H1 (cell line): ENCODE data around the gene FARP2. TPM values are rescaled to one million over a fixed set of nuclear protein-coding genes. Genes with fewer than 3 reads are reported as not detected.
A peak's percentile ranks its signal among the peaks of the same experiment; 100 is the strongest.

Experiments
- CTCF ChIA-PET: fragments of 300-600 bp; sonication (Branson Sonifier 250); formaldehyde crosslinking; loops from one replicate; lab custom pipeline; 2021; ENCODE audit not compliant: partially characterized antibody; lab: Charles Lee
- POLR2A ChIA-PET: fragments of 300-600 bp; sonication (Branson Sonifier 250); formaldehyde crosslinking; loops from one replicate; lab custom pipeline; 2021; ENCODE audit warnings: inconsistent platforms; ENCODE audit not compliant: partially characterized antibody; lab: Charles Lee
- DNase-seq, 2 experiments: peaks; one replicate each; pipeline versions ENCODE4 v3.0.0 to v3.0.0-alpha.2; 2010 to 2022; ENCODE audit warnings: low spot score in 2 of 2, low read depth in 1 of 2, mixed read lengths in 1 of 2
- FAIRE-seq: peaks from 2 replicates; lab custom pipeline; 2011; peaks lifted over from hg19 to GRCh38; lab: Jason Lieb, UNC
- H2AFZ ChIP-seq: 2 replicates; pipeline ENCODE4 v1.8.1; 2012; ENCODE audit warnings: low read length, inconsistent platforms
- H2AK5ac ChIP-seq: 2 replicates; pipeline ENCODE4 v1.6.1; 2013; ENCODE audit warnings: low read depth, low read length
- H2BK120ac ChIP-seq: replicated peaks from 2 replicates; pipeline ENCODE3; 2013; ENCODE audit warnings: low read depth, low read length, inconsistent platforms
- H2BK12ac ChIP-seq: 2 replicates; pipeline ENCODE4 v1.6.1; 2013; ENCODE audit warnings: low read depth, low read length
- H2BK15ac ChIP-seq: 2 replicates; pipeline ENCODE4 v1.6.1; 2013; ENCODE audit warnings: low read length
- H2BK20ac ChIP-seq: 2 replicates; pipeline ENCODE4 v1.6.1; 2013; ENCODE audit warnings: low read length
- H2BK5ac ChIP-seq: 2 replicates; pipeline ENCODE4 v1.6.1; 2013; ENCODE audit warnings: low read depth, low read length
- H3K14ac ChIP-seq: 2 replicates; pipeline ENCODE4 v1.6.1; 2013; ENCODE audit warnings: inconsistent platforms; ENCODE audit not compliant: insufficient read length
- H3K18ac ChIP-seq: 2 replicates; pipeline ENCODE4 v1.6.1; 2013; ENCODE audit warnings: low read length; ENCODE audit errors: extremely low read depth
- H3K23ac ChIP-seq: 2 replicates; pipeline ENCODE4 v1.6.1; 2013; ENCODE audit warnings: inconsistent platforms; ENCODE audit not compliant: insufficient read length
- H3K23me2 ChIP-seq: 2 replicates; pipeline ENCODE4 v1.6.1; 2013; ENCODE audit warnings: low read depth, low read length
- H3K27ac ChIP-seq: 2 replicates; pipeline ENCODE4 v1.6.1; 2011; ENCODE audit warnings: low read depth, low read length, inconsistent platforms
- H3K27me3 ChIP-seq, 4 experiments: replicated peaks in 1 of 4; 1 replicate in 1 of 4; 2 replicates in 3 of 4; pipeline versions ENCODE4 v1.6.1 to v1.8.1; 2011 to 2013; ENCODE audit warnings: low read length in 3 of 4, mild to moderate bottlenecking in 3 of 4, inconsistent platforms in 2 of 4, mixed read lengths in 2 of 4, moderate library complexity in 1 of 4; ENCODE audit not compliant: control insufficient read depth in 3 of 4, insufficient read depth in 3 of 4; ENCODE audit errors: extremely low read depth in 1 of 4
- H3K36me3 ChIP-seq, 4 experiments: 2 replicates each; pipeline versions ENCODE4 v1.6.1 to v1.8.1; 2011 to 2013; ENCODE audit warnings: mild to moderate bottlenecking in 4 of 4, low read length in 3 of 4, moderate library complexity in 2 of 4, control low read depth in 1 of 4, inconsistent platforms in 1 of 4; ENCODE audit not compliant: insufficient read depth in 4 of 4, control insufficient read depth in 2 of 4
- H3K4ac ChIP-seq: replicated peaks from 2 replicates; pipeline ENCODE3; 2013; ENCODE audit warnings: low read length, low read depth, mixed read lengths, inconsistent platforms; ENCODE audit not compliant: insufficient read length
- H3K4me1 ChIP-seq, 4 experiments: replicated peaks in 1 of 4; 1 replicate in 1 of 4; 2 replicates in 3 of 4; pipeline versions ENCODE4 v1.6.1 to v1.8.1; 2011 to 2013; ENCODE audit warnings: low read length in 3 of 4, inconsistent platforms in 2 of 4, mixed read lengths in 1 of 4; ENCODE audit not compliant: insufficient read depth in 4 of 4, control insufficient read depth in 3 of 4
- H3K4me2 ChIP-seq, 2 experiments: 2 replicates each; pipeline versions ENCODE4 v1.6.1 to v1.8.1; 2011 to 2013; ENCODE audit warnings: low read depth in 2 of 2, low read length in 2 of 2, control low read depth in 1 of 2, inconsistent platforms in 1 of 2, mild to moderate bottlenecking in 1 of 2; ENCODE audit not compliant: insufficient read depth in 1 of 2
- H3K4me3 ChIP-seq, 4 experiments: fragments of 200-600, 300-600 bp in 1 of 4; sonication (generic), shearing (Covaris generic), sonication (Bioruptor Twin) in 1 of 4; 2 replicates each; pipeline versions ENCODE4 v1.5.1 to v1.8.1; 2011 to 2016; ENCODE audit warnings: low read length in 4 of 4, low read depth in 3 of 4, control low read depth in 2 of 4, inconsistent platforms in 2 of 4, mild to moderate bottlenecking in 2 of 4, mixed read lengths in 1 of 4, moderate library complexity in 1 of 4; ENCODE audit not compliant: insufficient read depth in 2 of 4; ENCODE audit errors: extremely low read depth in 1 of 4
- H3K56ac ChIP-seq: replicated peaks from 2 replicates; pipeline ENCODE3; 2013; ENCODE audit warnings: low read depth, mild to moderate bottlenecking, mixed read lengths, low read length, inconsistent platforms; ENCODE audit not compliant: insufficient read length
- H3K79me1 ChIP-seq: 2 replicates; pipeline ENCODE4 v1.6.1; 2013; ENCODE audit warnings: low read depth, low read length, control low read depth
- H3K79me2 ChIP-seq, 2 experiments: 2 replicates each; pipeline versions ENCODE4 v1.6.1 to v1.8.1; 2012 to 2013; ENCODE audit warnings: low read length in 2 of 2, mild to moderate bottlenecking in 2 of 2, inconsistent platforms in 1 of 2; ENCODE audit not compliant: insufficient read depth in 2 of 2, control insufficient read depth in 1 of 2
- H3K9ac ChIP-seq, 4 experiments: replicated peaks in 1 of 4; 1 replicate in 1 of 4; 2 replicates in 3 of 4; pipeline versions ENCODE4 v1.6.1 to v1.8.1; 2011 to 2013; ENCODE audit warnings: low read depth in 3 of 4, low read length in 3 of 4, control low read depth in 2 of 4, mild to moderate bottlenecking in 2 of 4, moderate library complexity in 2 of 4, inconsistent platforms in 1 of 4; ENCODE audit errors: extremely low read depth in 1 of 4
- H3K9me3 ChIP-seq, 2 experiments: 2 replicates each; pipeline versions ENCODE4 v1.6.1 to v1.8.1; 2012 to 2013; ENCODE audit warnings: mild to moderate bottlenecking in 2 of 2, moderate library complexity in 2 of 2, control low read depth in 1 of 2, inconsistent platforms in 1 of 2, low read depth in 1 of 2, low read length in 1 of 2, mixed read lengths in 1 of 2; ENCODE audit not compliant: insufficient read depth in 2 of 2
- H4K20me1 ChIP-seq, 2 experiments: replicated peaks in 1 of 2; 2 replicates each; pipeline versions ENCODE3 to v1.8.1; 2011 to 2013; ENCODE audit warnings: inconsistent platforms in 2 of 2, low read length in 2 of 2, mild to moderate bottlenecking in 1 of 2; ENCODE audit not compliant: insufficient read depth in 2 of 2, control insufficient read depth in 1 of 2
- H4K5ac ChIP-seq: 2 replicates; pipeline ENCODE4 v1.6.1; 2013; ENCODE audit warnings: low read length, low read depth, mixed read lengths, inconsistent platforms; ENCODE audit not compliant: insufficient read length
- H4K8ac ChIP-seq: 2 replicates; pipeline ENCODE4 v1.8.0; 2013; ENCODE audit warnings: mild to moderate bottlenecking, moderate library complexity, low read length, inconsistent platforms; ENCODE audit not compliant: insufficient read depth; ENCODE audit errors: extremely low read depth
- H4K91ac ChIP-seq: replicated peaks from 2 replicates; pipeline ENCODE3; 2013; ENCODE audit warnings: low read length, mixed read lengths, inconsistent platforms; ENCODE audit not compliant: insufficient read length
- BRCA1 ChIP-seq: IDR thresholded peaks from 2 replicates; pipeline ENCODE4 v1.6.1; 2012; ENCODE audit warnings: low read depth, low read length, improper control_type of control experiment
- WGBS, 2 experiments: shearing (Covaris generic) in 1 of 2; methylation state at CpG; one replicate each; pipeline versions ENCODE4 v1.1.6 to v1.1.7; 2013 to 2015; ENCODE audit warnings: low lambda C conversion rate in 2 of 2, mixed read lengths in 2 of 2, inconsistent platforms in 1 of 2, low coverage in 1 of 2, missing lambda C conversion rate in 1 of 2; ENCODE audit not compliant: insufficient replicate concordance in 2 of 2, insufficient coverage in 1 of 2, insufficient read length in 1 of 2; ENCODE audit errors: extremely low coverage in 1 of 2, missing lambda C conversion rate in 1 of 2; 5-methylcytosine and 5-hydroxymethylcytosine counted together
- polyA plus RNA-seq, 7 experiments: library from polyadenylated mRNA; depleted of rRNA in 3 of 7; stranded (reverse) in 5 of 7; unstranded in 2 of 7; fragments of >200 nt in 5 of 7; fragments of 200-250 nt in 2 of 7; gene quantifications; 1 replicate in 5 of 7; 2 replicates in 1 of 7; 4 replicates in 1 of 7; pipeline versions ENCODE4 v1.2.1 to v1.2.3, GENCODE V29; 2011 to 2013; ENCODE audit warnings: missing spikeins in 2 of 7, mixed read lengths in 2 of 7
- total RNA-seq: library from RNA; stranded (reverse); fragmentation: NEBNext Ultra II Directional; extraction: Animal tissue kit (Norgen Biotek cat#: 25700); gene quantifications from 2 replicates; pipeline ENCODE4 v1.2.1, GENCODE V29; 2021
- TF ChIP-seq, protein P1 (sequence below): IDR thresholded peaks from 2 replicates; pipeline ENCODE4 v1.6.1; 2012; ENCODE audit warnings: inconsistent platforms

The FARP2 gene
- total and polyA plus RNA-seq, 2 of the 8 experiments (the other 6 are each of a cell fraction or from before 2014, with no cell fraction given): 12.4 to 33.4 TPM

- Histone ChIP-seq H2BK5ac (no peak overlapping the region), H3K4ac (no peak overlapping the region), H2BK20ac (no peak overlapping the region), H3K56ac (no peak overlapping the region), H3K4me1 (no peaks in the 10 kb centered on the region), H2BK12ac (no peak overlapping the region), H4K20me1 (peaks cover 0 to 2% of the 10 kb centered on the region in 2 experiments), H3K9ac (no peak overlapping the region), H2BK120ac (no peak overlapping the region), H3K9me3 (no peaks in the 10 kb centered on the region), H3K79me2 (no peaks in the 10 kb centered on the region), H2AFZ (no peak overlapping the region), H3K23ac (no peak overlapping the region), H3K4me3 (no peak overlapping the region), H3K18ac (no peak overlapping the region), H3K23me2 (no peaks in the 10 kb centered on the region), H2BK15ac (no peak overlapping the region), H4K91ac (no peak overlapping the region), H3K36me3 (no peaks in the 10 kb centered on the region; a peak in 2 of 8 replicates), H2AK5ac (no peak overlapping the region), H3K27me3 (0 out of 7 replicates have a peak, but pooled peaks cover 0 to 2% (median 0%) of the 10 kb centered on the region in 4 experiments), H4K5ac (no peak overlapping the region), H3K27ac (no peak overlapping the region), H3K14ac (no peak overlapping the region), H3K79me1 (no peaks in the 10 kb centered on the region), H4K8ac (no peak overlapping the region), H3K4me2 (no peak overlapping the region)
- ChIA-PET CTCF (interaction anchor here (0.6 to 3.6 kb wide), 6 partner anchors 11 to 142 kb away, joined by 3 to 13 read pairs (median 3); no protein-coding TSS in a partner anchor), POLR2A (no interaction called here)
- TF ChIP-seq BRCA1: no peak
- TF ChIP-seq, protein P1, sequence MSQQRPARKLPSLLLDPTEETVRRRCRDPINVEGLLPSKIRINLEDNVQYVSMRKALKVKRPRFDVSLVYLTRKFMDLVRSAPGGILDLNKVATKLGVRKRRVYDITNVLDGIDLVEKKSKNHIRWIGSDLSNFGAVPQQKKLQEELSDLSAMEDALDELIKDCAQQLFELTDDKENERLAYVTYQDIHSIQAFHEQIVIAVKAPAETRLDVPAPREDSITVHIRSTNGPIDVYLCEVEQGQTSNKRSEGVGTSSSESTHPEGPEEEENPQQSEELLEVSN: 0 out of 2 replicates have a peak, but pooled peaks have one; percentile 18
- WGBS, 2 experiments: 99 to 100% methylated on average over 2 to 6 of the region's 6 CpGs
- FAIRE-seq (no peak), DNase-seq (no peak)
Observed at GRCh38 chr2:241386519-241386918, 30.4 kb downstream of the FARP2 start.
